Activated CD4-positive, CD25-positive, alpha-beta regulatory T cell treated with anti-CD3 and anti-CD28 coated beads, Interleukin-2, amount 50 U/mL, for 24 hours (primary cell): ENCODE measurements around the gene GDPD2.
A peak's percentile ranks its signal among the peaks of the same experiment; 100 is the strongest.

Experiments used
- ATAC-seq, 2 donors: fragments of 150-1000 bp; cut with Tn5 transposase; one replicate each; pipeline ENCODE4 v1.10.0; 2021; ENCODE audit warnings: mild to moderate bottlenecking in 1 of 2, moderate library complexity in 1 of 2

GDPD2 gene

DNA sequence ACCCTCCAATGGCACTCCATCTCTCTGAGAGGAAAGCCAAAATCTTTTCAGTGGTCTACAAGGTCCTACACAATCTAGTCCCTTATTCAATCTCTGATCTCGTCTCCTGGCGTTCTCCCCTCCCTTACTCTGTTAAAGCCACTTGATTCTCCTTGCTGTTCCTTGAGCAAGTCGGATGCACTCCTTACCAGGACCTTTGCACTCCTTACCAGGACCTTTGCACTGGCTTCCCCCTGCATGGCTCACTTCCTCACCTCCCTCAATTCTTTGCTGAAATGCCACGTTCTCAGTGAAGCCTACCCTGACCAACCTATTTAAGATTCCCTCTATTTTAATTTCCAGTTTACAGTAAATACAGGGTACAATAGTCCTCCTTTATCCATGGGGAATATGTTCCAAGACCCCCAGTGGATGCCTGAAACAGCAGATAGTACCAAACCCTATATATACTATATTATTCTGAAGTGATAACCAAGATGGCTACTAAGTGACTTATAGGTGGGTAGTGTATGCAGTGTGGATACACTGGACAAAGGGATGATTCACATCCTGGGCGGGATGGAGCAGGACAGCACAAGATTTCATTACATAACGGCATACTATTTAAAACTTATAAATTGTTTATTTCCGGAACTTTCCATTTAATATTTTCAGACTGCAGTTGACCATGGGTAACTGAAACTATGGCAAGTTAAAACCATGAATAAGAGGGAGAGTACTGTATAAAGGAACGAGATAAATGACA lies 15.0 kb downstream of the GDPD2 start:
- no peak for ATAC-seq

DNA sequence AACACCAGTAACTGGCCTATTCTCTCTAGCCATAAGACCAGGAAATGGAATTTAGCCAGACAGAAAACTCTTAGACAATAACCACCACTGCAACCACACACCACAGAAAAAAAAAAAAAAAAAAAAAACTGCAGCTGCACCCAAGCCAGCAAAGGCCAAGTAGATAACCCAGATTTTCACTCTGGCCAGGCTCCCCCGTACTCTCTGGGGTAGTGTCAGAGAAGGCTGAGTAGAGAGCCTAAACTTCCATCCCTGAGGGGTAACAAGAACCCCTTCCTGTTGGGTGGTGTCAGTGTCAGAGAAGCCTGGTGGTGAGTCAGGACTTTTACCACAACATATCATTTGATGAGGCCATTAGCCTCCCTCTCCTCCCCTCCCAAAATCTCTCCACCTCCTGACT lies 15.9 kb downstream of the GDPD2 start:
- ATAC-seq = peak; percentile 36 to 39

DNA sequence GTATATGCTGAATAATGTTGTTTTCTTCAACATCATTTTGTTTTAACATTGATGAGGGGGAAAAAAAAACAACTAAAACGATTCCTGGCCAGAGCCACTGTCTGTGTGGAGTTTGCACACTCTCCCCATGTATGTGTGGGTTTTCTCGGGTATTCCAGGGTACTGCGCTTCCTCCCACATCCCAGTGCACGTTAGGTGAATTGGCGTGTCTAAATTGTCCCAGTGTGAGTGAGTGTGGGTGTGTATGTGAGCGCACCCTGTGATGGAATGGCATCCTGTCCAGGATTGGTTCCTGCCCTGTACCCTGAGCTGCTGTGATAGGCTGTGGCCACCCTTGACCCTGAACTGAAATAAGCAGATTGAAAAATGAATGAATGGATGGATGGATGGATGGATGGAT lies 19.1 kb downstream of the GDPD2 start:
- ATAC-seq = no peak

DNA sequence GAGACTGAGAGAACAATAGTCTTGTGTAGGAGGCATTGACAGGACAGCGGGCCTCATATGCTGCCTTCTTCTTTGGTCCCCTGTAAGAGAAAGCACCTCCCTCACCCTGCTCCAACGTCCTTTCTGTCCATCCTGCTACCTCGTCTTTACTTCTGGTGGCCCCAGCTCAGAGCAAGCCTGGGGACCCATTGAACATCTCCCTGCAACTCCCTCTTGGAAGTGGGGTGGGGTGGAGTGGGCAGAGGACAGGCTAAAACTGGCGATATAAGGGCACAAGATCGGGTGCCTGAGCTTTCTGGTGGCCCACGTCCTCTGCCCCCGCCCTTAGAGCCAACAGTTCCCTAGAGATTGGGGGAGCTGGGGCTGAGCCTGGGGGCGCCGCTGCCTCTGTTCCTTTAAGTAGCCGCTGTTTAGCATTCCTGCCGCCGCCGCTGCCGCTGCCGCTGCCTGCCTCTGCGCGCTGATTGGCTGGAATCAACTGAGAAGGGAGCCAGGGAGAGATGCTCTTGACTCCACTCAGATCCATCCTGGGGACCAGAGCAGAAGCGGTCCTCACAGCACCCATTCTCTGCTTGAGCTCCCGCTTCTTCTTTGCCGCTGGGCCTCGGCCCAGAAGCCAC lies 21.3 kb downstream of the GDPD2 start, which contains the start of gene DLG3:
DLG3 (plus strand) TSS at position 510 of the 620 bp plus-strand sequence. CDS start 367 bp downstream, outside the sequence.
- peak; percentile 13 to 59 for ATAC-seq

DNA sequence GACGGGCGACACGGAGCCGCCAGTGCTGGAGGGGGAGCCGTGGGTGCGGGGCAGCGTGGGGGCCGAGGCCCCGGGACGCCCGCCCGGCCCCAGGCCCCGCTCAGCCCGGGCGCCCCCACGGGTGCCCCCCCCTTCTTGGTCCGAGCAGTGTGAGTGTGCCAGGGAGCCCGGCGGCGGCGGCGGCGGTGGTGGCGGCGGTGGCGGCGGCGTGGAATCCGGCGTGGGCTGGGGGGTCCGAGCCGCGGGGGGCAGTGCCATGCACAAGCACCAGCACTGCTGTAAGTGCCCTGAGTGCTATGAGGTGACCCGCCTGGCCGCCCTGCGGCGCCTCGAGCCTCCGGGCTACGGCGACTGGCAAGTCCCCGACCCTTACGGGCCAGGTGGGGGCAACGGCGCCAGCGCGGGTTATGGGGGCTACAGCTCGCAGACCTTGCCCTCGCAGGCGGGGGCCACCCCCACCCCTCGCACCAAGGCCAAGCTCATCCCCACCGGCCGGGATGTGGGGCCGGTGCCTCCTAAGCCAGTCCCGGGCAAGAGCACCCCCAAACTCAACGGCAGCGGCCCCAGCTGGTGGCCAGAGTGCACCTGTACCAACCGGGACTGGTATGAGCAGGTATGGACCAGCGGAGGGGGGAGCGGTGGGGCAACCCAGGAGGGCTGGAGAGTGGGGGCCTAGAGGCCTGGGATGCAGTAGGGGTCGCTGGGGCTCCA lies 22.0 kb downstream of the GDPD2 start:
- peak; percentile 30 to 44 for ATAC-seq

DNA sequence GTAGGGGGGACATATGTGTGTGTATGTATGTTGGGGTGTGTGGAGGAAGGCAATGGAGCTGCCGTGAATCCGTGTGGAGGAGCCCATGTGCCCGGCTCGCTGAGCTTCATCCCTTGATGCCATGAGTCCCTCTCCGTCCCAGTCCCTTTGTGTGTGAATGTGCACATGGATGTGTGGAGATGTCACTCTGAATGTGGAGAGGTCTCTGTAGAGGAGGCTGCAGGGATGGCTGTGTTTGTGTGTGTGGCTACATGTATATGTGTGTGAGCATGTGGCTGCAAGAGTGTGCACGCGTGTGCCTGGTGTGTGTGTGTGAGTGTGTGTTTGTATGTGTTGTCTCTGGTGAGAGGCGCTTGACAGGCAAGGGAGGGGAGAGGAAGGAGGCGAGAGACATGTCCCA lies 22.8 kb downstream of the GDPD2 start:
- ATAC-seq = no peak

DNA sequence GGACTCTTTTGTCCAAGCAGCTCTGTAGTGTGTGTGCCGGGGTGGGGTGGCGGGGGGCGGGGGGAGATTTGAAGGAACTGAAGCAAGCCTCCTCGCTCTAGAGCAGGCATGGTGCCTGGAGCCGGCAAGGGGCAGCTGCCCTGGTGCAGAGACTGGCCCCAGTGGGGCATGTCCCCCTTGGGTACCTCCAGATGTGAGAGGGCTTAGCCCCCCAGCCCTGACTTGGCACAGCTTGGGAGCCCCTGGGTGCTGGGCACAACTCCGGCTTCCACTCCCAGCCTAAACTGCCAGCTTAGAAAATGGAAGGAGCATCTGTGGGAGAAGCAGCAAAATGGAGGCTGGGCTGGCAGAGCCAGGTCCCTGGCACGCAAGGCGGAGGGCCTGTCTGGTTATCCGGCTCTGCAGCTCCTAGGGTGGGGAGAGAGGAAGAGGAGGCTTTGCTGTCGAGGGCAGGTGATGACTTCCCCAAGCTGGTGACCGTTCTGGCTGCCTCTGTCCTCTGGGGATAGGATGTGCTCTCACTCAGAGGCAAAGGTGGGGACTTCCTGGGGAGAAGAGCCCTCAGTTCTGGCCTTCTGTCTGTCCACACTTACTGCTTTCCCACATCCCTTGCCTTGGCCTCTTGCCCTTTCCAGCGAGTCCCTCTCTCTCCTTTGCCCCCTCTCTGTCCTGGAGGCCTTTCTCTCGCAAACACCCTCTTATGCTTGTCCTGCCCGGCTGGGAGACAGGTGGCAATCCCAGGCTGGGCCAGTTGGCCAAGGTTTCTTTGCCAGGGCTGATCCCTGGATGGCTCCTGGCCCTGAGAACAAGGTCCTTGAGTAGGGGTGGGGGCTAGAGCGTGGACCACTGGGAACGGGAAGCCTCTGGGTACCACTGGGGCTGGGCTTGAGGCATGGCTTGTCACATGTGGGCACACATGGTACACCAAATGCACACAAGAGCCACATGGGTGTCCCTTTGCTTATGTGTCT lies 23.6 kb downstream of the GDPD2 start:
- ATAC-seq = no peak

DNA sequence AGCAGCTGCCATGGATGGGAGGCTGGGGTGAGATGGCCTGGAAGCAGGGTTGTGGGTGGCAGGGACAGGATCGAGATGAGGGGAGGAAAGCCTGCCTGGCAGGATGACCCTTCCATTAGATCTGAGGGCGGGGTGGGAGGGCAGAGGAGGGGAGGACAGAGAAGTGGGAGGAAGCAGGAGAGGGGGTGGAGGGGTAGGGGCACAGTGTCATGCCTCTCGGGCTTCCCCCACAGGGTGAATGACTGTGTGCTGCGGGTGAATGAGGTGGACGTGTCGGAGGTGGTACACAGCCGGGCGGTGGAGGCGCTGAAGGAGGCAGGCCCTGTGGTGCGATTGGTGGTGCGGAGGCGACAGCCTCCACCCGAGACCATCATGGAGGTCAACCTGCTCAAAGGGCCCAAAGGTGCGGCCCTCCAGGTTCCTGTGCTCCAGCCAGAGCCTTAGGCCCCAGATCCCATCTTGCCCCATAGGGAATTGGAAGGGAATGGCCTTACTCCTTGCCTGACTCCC lies 26.4 kb downstream of the GDPD2 start:
- no peak for ATAC-seq

DNA sequence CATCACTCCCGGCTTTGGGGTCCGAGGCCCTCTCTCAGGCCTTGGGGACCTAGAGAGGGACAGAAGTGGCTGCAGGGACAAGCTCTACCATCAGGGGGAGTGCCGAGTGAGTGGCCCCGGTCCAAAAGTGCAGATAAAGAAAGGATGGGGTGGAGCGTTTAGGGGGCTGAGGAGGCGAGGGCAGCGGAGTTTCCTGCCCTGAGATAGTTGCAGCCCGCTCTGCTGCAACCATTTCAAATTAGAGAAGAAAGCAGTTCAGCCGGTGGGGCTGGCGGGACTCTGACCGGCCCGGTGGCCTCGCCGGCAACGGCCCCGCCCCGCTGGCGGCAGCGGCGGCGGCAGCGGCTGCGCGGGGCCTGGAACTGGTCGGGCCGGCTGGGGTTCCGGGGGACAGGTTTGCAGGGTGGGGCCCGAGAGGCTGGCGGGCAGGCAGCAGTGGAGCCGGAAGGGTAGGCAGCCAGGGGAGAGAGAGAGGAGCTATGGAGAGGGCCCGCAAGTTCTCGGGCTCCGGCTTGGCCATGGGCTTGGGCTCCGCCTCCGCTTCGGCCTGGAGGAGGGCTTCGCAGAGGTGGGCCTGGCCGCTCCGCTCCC lies 29.1 kb downstream of the GDPD2 start:
- ATAC-seq = peak; percentile 56 to 62

DNA sequence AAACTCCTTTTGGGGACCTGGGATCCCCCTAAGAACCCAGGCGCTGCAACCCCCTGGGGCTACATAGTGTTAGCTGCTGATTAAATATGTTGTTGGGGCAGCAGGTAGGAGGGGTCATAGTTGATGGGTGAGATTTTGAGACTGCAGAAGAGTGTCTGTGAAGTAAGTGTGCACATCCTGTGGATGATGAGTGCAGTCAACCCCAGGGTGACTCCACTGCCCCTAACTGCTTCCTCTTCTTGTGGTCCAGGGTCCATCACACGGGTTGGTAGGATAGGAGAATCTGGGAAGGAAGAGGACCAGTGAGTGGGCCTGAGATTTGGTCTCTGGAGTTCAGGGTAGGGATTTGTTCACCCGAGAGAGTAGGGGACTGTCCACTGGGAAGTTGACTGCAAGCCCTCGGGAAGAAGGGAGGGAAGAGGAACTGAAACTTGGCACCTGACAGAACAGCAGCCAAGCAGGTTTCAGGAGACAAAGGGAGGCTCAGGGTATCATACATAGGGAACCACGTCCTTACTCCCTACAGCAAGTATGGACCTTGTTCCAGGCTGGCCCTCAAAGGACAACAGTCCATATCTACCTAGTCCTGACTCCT lies 30.0 kb downstream of the GDPD2 start:
- ATAC-seq = no peak

DNA sequence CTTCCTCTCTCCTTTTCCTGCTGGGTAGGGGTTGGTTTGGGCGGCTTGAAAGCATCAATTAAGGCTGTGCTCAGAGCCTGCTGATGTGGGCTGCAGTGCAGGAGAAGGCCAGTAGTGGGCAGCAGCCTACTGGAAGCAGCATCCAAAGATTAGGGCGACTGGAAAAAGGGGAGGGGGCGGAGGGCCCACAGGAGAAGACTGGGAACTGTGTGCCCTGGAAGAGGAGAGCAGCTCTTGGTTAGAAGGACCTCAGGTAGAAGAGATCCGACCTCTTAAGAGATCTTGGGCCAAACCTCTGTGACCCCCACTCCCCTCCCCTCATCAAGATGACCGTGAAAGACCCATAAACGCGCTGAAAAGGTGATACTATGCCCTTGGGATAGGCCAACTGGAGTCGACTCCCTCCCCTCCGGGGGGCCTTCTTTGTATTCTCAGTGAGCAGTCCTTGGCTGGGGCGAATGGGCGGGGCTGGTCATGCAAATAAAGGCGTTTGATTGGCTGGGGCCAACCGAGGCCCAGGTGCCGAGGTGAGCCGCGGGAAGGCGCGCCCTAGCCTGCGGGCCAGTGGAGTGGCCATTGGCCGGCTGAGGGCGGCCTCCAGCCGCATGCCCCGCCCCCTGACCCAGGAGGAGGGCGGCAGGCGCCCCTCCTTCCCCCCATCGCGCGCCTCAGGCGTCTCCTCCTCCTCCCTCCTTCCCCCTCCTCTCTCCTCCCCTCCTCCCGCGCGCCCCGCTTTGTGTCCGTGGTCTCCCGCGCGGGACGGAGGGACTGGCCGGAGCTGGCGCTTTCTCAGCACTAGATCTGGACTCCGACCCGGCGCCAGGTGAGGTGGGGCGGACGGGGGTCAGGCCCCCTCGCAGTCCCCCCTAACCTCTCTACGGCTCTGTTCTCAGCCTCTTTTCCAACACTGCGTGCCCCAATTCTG lies 31.6 kb downstream of the GDPD2 start:
- ATAC-seq = peak; percentile 54 to 66

DNA sequence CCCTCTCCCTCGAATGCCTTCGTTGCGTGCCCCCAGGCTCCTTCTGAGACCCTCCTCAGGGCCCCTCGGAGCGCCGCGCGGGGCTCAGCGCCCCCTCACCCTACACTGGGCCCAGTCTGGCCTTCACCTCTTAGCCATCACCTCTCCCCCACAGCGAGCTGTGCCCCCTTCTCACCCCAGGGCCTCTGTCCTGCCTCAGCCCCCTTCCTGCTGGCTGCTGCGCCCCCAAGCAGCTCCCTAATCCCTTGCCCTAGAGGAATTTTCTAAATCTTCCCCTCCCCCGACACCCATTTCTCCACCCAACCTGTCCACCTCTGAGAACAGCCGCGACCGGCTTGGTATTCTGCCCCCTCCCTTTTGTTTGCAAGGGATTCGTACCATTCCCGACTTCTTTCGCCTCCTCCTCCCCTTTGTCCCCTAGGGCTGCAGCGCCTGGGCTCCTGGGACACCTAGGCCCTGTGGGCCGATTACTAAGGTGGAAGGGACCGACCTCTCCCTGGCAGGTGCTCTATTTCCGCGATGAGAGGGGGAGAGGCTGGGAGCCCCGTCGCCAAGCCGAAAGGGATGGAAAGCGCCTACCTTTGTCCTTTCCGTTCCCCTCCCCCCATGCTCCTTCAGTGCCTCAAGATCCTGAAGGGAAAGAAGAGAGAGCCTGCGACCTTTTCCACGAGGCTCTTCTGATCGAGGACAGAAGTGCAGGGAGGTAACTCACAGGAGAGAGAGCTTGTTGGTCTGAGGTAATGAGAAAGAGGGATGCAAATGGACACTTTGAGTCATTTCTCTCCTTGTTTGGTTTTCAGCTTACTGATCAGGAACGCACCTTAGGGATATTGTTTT lies 32.5 kb downstream of the GDPD2 start:
- no peak for ATAC-seq

DNA sequence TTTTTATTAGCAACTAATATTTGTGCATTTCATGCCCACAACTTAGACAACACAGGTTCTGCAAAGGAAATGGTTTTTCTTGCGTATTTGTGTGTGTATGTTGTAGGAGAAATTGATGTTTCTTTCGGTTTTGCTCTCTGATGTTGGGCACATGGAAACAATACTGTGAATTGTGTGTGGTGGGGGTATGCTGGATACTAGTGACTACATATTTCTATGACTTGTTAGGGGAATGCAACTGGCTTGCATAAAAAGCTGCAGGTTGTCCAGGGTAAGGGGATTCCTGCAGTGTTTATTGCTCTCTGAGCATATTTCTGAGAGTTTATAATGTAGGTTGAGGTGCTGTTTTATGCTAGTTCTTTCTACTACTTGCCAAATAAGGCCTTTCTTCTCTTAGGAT lies 33.1 kb downstream of the GDPD2 start:
- ATAC-seq = peak; percentile 18 to 23

DNA sequence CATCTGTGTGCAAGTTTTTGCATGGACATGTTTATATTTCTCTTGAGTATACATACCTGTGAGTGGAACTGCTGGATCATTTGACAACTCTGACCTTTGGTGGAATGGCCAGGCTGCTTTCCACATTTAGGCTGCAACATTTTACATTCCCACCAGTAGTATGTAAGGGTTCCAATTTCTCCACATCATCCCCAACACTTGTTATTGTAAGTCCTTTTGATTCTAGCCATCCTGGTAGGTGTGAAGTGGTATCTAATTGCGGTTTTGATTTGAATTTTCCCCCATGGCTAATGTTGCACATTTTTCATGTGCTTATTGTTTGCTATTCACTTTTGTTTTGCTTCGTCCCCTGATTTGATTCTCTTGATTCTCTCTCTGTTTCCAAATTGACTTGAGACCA lies 37.9 kb downstream of the GDPD2 start:
- no peak for ATAC-seq

DNA sequence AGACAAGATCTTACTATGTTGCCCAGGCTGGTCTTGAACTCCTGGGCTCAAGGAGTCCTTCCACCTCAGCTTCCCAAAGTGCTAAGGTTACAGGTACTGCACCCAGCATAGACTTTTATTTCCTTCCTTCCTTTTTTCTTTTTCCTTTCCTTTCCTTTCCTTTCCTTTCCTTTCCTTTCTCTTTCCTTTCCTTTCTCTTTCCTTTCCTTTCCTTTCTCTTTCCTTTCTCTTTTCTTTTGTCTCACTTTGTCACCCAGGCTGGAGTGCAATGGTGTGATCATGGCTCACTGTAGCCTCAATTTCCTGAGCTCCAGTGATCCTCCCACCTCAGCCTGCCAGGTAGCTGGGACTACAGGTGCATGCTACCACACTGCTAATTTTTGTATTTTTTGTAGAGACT lies 40.9 kb downstream of the GDPD2 start:
- no peak for ATAC-seq

DNA sequence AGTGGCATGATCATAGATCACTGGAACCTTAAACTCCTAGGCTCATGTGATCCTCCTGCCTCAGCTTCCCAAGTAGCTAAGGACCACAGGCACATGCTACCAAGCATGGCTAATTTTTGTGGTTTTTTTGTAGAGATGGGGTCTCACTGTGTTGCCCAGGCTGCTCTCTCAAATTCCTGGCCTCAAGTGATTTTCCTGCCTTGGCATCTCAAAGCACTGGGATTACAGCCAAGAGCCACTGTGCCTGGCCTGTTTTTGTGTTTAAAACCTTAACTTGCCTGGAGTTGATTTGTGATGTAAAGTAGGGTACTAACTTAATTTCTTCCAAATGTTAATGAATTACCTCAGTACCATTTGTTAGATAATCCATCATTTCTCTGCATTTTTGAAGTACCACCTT lies 43.9 kb downstream of the GDPD2 start:
- ATAC-seq = no peak

DNA sequence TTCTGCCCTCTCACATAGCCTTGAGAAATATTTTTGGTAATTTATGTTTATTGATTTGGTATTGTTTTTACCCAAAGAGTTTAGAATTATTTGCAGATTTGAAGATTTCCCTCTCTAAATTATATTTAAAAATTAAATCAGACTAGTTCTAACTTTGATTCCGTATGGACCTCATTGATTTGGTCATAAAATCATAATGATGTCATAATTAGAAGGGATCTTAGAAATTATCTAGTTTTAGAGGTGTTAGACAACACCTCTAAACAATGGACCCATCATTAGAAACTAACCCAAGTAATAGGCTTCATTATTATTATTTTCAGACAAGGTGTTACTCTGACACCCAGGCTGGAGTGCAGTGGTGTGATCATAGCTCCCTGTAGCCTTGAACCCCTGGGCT lies 45.6 kb downstream of the GDPD2 start:
- ATAC-seq = no peak

DNA sequence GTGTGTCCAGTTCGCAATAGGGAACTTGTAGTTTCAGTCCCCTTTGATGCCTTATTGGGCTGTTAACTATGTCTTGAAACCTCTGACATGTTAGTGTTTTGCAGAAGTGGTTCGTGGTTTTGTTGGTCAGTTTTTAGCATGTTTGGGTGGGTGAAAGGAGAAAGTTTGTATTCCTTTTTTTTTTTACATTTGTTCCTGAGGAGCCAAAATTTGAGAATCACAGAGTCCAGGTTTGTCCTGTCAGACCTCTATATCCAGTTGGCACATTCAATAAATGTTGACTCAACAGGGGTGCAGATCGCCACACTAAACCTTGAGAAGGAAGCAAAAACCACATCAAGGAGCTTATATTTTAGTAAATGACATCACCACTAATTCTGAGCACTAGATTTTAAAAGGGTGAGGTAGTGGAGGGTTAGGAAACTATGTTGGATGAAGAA lies 47.8 kb downstream of the GDPD2 start:
- no peak for ATAC-seq

DNA sequence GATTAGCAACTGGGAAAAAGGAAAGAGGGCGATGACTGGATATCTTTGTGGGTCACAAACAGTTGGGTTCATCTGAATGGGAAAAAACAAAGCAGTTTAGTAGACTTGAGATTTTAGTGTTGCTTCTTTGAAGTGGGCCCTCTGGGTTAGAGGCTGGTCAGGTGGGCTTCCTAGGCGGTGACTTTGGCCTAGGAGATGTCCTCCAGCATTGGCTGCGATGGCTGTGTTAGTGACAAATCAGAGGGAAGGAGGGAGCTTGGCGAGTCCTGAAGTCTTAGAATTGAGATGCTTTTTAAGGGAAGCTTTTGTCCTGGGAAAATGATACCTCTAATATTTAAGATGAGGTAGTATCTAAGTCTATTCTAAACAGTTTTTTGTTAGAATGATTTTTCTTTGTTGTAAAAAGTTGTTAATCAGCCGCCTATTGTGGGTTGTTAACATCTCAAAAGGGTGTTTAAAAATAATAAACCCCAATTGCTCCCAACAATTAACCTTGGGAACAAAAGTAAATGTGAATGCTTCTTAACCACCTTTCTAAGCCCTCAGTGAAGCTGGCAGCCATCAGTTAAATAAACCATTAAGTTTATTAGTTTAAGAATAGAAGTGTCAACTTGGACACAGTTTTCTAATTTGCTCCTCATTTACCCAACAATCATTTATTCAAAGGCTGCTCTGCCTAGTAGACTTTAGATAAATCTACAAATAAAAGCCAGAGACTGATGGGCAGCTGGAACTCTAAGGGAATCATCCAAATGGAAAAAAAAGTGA lies 53.2 kb downstream of the GDPD2 start:
- no peak for ATAC-seq
